CD4-positive, alpha-beta T cell treated with Interleukin-10 for 1 hour (primary cell): ENCODE data around the gene SERAC1.
"Not testable (repeated sequence)": the region's sequence is repeated elsewhere in the genome, so short reads cannot be mapped to it uniquely, and the experiment has no call there.

ENCODE experiments used
- DNase-seq: peaks from one replicate; pipeline ENCODE4 v3.0.0-alpha.2; 2020

The SERAC1 gene

GRCh38 chr6:158168040-158168289 lies at the start of gene SERAC1:
SERAC1 (minus strand) TSS chr6:158168262; CDS start chr6:158158363, 9,899 bp downstream.
- DNase-seq, result no peak

GRCh38 chr6:158213925-158214674 lies 46.0 kb upstream of the SERAC1 start:
- DNase-seq, result peak; percentile 73

- DNase-seq, result no peak
These were observed 43.4 kb upstream of the SERAC1 start for GRCh38 chr6:158211273-158212055.

GRCh38 chr6:158209582-158210333 lies 41.7 kb upstream of the SERAC1 start:
- DNase-seq, result not testable (repeated sequence)

- DNase-seq, result not testable (repeated sequence)
These were observed 40.4 kb upstream of the SERAC1 start for GRCh38 chr6:158208226-158209030.

GRCh38 chr6:158207422-158207788 lies 39.3 kb upstream of the SERAC1 start:
- DNase-seq, result no peak

GRCh38 chr6:158206740-158207421 lies 38.8 kb upstream of the SERAC1 start:
- DNase-seq, result no peak

- no peak for DNase-seq
These were observed 37.3 kb upstream of the SERAC1 start for GRCh38 chr6:158205169-158205944.

GRCh38 chr6:158198461-158198860 lies 30.4 kb upstream of the SERAC1 start:
- no peak for DNase-seq

- DNase-seq, result no peak
These were observed 26.6 kb upstream of the SERAC1 start for GRCh38 chr6:158194487-158195280.

GRCh38 chr6:158191761-158192160 lies 23.7 kb upstream of the SERAC1 start:
- DNase-seq, result no peak

- DNase-seq, result no peak
These were observed 23.0 kb upstream of the SERAC1 start for GRCh38 chr6:158191032-158191431.

GRCh38 chr6:158188591-158188990 lies 20.5 kb upstream of the SERAC1 start:
- no peak for DNase-seq

- DNase-seq, result no peak
These were observed 17.8 kb upstream of the SERAC1 start for GRCh38 chr6:158185729-158186456.

GRCh38 chr6:158184608-158185007 lies 16.5 kb upstream of the SERAC1 start:
- DNase-seq, result no peak

- DNase-seq, result not testable (repeated sequence)
These were observed 15.3 kb upstream of the SERAC1 start for GRCh38 chr6:158183174-158183972.

- not testable (repeated sequence) for DNase-seq
These were observed 9.7 kb upstream of the SERAC1 start for GRCh38 chr6:158177712-158178111.

- no peak for DNase-seq
These were observed 7.0 kb upstream of the SERAC1 start for GRCh38 chr6:158175111-158175510.

- DNase-seq, result no peak
These were observed 6.5 kb upstream of the SERAC1 start for GRCh38 chr6:158174514-158174913.
